HG02840 (cell line): ENCODE measurements around the gene KLLN.
"Not testable (repeated sequence)": the region's sequence is repeated elsewhere in the genome, so short reads cannot be mapped to it uniquely, and the experiment has no call there.

Experiments used
- ATAC-seq: cut with Tn5 transposase; IDR thresholded peaks from one replicate; pipeline ENCODE4 v1.9.1; 2021; ENCODE audit warnings: mild to moderate bottlenecking, moderate library complexity, moderate number of reproducible peaks; ENCODE audit not compliant: unreplicated experiment, low FRiP score

KLLN gene

GRCh38 chr10:87843714-87844113, 19.6 kb downstream of the KLLN start:
- no peak for ATAC-seq

- ATAC-seq, result no peak
These were observed 20.4 kb downstream of the KLLN start for GRCh38 chr10:87842776-87843497.

- ATAC-seq, result no peak
These were observed 21.1 kb downstream of the KLLN start for GRCh38 chr10:87842220-87842641.

GRCh38 chr10:87841186-87841585, 22.1 kb downstream of the KLLN start:
- ATAC-seq, result no peak

GRCh38 chr10:87838650-87839049, 24.7 kb downstream of the KLLN start:
- ATAC-seq, result no peak

GRCh38 chr10:87837445-87837844, 25.9 kb downstream of the KLLN start:
- ATAC-seq, result no peak

GRCh38 chr10:87836098-87836497, 27.2 kb downstream of the KLLN start:
- ATAC-seq, result no peak

- no peak for ATAC-seq
These were observed 33.2 kb downstream of the KLLN start for GRCh38 chr10:87829986-87830729.

GRCh38 chr10:87829051-87829450, 34.3 kb downstream of the KLLN start:
- not testable (repeated sequence) for ATAC-seq

GRCh38 chr10:87827681-87828080, 35.7 kb downstream of the KLLN start:
- no peak for ATAC-seq

- no peak for ATAC-seq
These were observed 36.7 kb downstream of the KLLN start for GRCh38 chr10:87826653-87827052.

- no peak for ATAC-seq
These were observed 44.1 kb downstream of the KLLN start for GRCh38 chr10:87819289-87819585.

- ATAC-seq, result peak; percentile 54
These were observed 44.6 kb downstream of the KLLN start for GRCh38 chr10:87818505-87819288.

- ATAC-seq, result peak; percentile 75
These were observed 45.5 kb downstream of the KLLN start, which contains the start of gene ATAD1 for GRCh38 chr10:87817609-87818504. TSS of gene ATAD1 (minus strand) at chr10:87818226. CDS start at chr10:87814599, 3,627 bp downstream.

GRCh38 chr10:87816898-87817608, 46.3 kb downstream of the KLLN start:
- no peak for ATAC-seq

GRCh38 chr10:87816163-87816897, 47.0 kb downstream of the KLLN start:
- ATAC-seq, result no peak
